BLaER1 treated with 17β-estradiol and CSF1 and Interleukin-3, amounts not matched to agents 10 nM and 100 nM (cell line): ENCODE measurements around the gene CENPM.

Experiments used
- H3K27ac ChIP-seq, 11 experiments: shearing (Covaris generic); formaldehyde crosslinking; 2 replicates each; pipeline ENCODE4 v1.8.1; 2022
- H3K27me3 ChIP-seq, 11 experiments: shearing (Covaris generic); formaldehyde crosslinking; 2 replicates each; pipeline ENCODE4 v1.8.1; 2022
- H3K36me3 ChIP-seq, 11 experiments: shearing (Covaris generic); formaldehyde crosslinking; 2 replicates each; pipeline ENCODE4 v1.8.1; 2022
- H3K4me1 ChIP-seq, 10 experiments: shearing (Covaris generic); formaldehyde crosslinking; 2 replicates each; pipeline ENCODE4 v1.8.1; 2022
- H3K4me2 ChIP-seq, 11 experiments: shearing (Covaris generic); formaldehyde crosslinking; 2 replicates each; pipeline ENCODE4 v1.8.1; 2022
- H3K4me3 ChIP-seq, 10 experiments: shearing (Covaris generic); formaldehyde crosslinking; 2 replicates each; pipeline ENCODE4 v1.8.1; 2022
- H3K9ac ChIP-seq, 11 experiments: shearing (Covaris generic); formaldehyde crosslinking; 2 replicates each; pipeline ENCODE4 v1.8.1; 2022
- H3K9me3 ChIP-seq, 11 experiments: shearing (Covaris generic); formaldehyde crosslinking; replicated peaks in 1 of 11; 2 replicates each; pipeline ENCODE4 v1.8.1; 2022
- H4K20me1 ChIP-seq, 11 experiments: shearing (Covaris generic); formaldehyde crosslinking; 2 replicates each; pipeline ENCODE4 v1.8.1; 2022
- Cebpa-rat ChIP-seq, 11 experiments: shearing (Covaris generic); IDR thresholded peaks; 2 replicates each; pipeline ENCODE4 v1.8.1; 2022

CENPM gene

DNA sequence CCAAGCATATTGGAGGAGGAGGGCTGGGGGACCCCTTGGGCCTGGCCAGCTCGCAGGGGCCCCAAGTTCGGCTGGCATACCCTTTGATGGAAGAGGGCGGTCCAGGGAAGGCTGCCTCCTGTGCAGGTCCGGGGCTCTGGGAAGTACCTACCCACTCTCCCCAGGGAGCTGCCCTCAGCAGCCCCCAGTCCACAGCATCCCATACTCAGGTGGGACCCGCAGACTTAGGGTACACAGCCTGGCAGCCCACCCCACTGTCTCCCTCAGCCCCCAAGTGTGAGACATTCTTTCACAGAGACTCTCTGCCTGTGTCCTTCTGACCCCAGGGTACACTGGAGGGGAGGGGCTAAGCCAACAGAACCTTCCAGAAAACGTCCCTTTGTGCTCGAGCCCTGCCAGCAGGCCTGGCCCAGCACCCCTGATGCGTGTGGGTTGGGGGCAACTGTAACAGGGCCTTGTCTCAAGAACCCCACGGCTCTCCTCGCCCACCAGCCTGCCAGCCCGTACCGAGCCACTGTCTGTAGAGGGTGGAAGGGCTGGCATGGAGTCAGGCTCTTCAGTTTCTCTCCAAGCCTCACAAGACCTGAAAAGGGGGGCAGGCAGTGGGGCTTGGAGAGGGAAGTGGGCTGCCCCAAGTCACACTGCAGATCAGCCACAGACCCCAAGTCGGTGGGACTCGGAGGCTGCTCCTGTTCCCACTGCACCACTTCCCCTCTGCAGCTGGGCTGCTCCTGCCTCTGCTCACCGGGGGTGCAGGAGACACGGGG lies 13.4 kb downstream of the CENPM start:
- H3K27ac ChIP-seq: peak overlapping the region in 8 of 11 experiments; percentile 64 to 81 (median 72); a peak in 16 of 22 replicates
- H3K9me3 ChIP-seq: no peaks in the 10 kb centered on the region
- H3K4me2 ChIP-seq: peak overlapping the region; percentile 57 to 99 (median 86)
- H3K9ac ChIP-seq: peak overlapping the region in 9 of 11 experiments; percentile 7 to 71 (median 60); a peak in 16 of 22 replicates
- H3K27me3 ChIP-seq: peaks cover 0 to 49% (median 0%) of the 10 kb centered on the region in 11 experiments; a peak in 6 of 22 replicates
- H3K4me1 ChIP-seq: peaks cover 52 to 100% (median 100%) of the 10 kb centered on the region in 10 experiments
- no peak for TF ChIP-seq Cebpa-rat (IDR thresholded peaks at IDR 0.05)
- H3K36me3 ChIP-seq: peaks cover 0 to 12% (median 2%) of the 10 kb centered on the region in 11 experiments; a peak in 9 of 22 replicates
- peaks cover 0 to 49% (median 10%) of the 10 kb centered on the region in 11 experiments; a peak in 7 of 22 replicates for H4K20me1 ChIP-seq
- peak overlapping the region in 1 of 10 experiments; percentile 12; a peak in 1 of 20 replicates for H3K4me3 ChIP-seq

DNA sequence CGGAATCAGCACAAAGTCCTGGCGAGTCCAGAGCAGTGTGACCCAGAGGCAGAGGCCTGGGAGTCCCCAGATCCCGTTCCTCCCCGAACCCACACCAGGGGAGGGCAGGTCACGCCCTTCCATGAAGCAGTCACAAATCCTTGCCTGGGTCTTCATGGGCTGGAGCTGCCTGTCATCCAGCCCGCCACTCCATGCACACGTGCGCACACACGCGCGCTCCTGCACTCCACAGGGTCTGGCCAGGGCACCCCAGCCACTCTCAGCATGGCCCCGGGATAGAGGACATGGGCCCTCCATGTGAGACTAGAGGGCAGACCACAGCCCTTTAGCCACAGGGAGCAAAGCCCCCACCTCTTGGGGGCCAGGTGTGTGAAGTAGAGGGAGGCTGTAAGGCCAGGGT lies 14.6 kb downstream of the CENPM start:
- H3K4me1 ChIP-seq: peaks cover 57 to 100% (median 100%) of the 10 kb centered on the region in 10 experiments
- peaks cover 0 to 46% (median 10%) of the 10 kb centered on the region in 11 experiments; a peak in 7 of 22 replicates for H4K20me1 ChIP-seq
- H3K36me3 ChIP-seq: peaks cover 0 to 6% (median 0%) of the 10 kb centered on the region in 11 experiments; a peak in 4 of 22 replicates
- H3K9me3 ChIP-seq: no peaks in the 10 kb centered on the region
- peak overlapping the region in 8 of 11 experiments; percentile 27 to 71 (median 64); a peak in 14 of 22 replicates for H3K9ac ChIP-seq
- H3K27ac ChIP-seq: peak overlapping the region in 8 of 11 experiments; percentile 18 to 81 (median 72); a peak in 15 of 22 replicates
- no peak for TF ChIP-seq Cebpa-rat (IDR thresholded peaks at IDR 0.05)
- H3K4me3 ChIP-seq: no peak overlapping the region
- peaks cover 0 to 44% (median 0%) of the 10 kb centered on the region in 11 experiments; a peak in 6 of 22 replicates for H3K27me3 ChIP-seq
- peak overlapping the region in 10 of 11 experiments; percentile 36 to 99 (median 88); a peak in 21 of 22 replicates for H3K4me2 ChIP-seq

DNA sequence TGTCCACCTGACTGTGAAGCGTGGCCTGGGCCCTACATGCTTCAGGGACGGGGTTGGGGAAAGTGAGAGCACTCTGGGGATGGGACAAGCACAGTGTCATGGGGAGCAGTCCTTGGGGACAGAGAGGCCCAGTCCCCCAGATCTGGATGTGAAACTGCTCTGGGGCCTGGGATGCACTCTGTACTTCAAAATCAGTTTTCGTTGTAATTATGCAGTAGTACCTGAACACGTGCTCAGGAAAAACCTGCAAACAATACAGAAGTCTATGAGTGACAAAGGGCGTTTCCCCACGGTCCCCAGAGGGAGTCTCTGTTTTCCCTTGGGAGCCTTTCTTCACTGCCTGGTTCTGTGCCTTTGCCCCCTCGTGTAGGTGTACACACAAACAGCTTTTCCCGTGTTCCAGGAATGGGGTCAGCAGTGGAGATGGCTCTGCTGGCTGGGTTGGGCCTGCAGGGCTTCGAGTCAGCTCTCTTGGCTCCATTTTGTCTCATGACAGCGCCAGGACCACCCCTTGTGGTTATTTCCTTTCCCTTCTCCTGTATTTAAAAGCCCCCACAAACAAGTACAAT lies 15.2 kb downstream of the CENPM start:
- H3K27me3 ChIP-seq: peaks cover 0 to 44% (median 0%) of the 10 kb centered on the region in 11 experiments; a peak in 6 of 22 replicates
- H3K4me3 ChIP-seq: no peak overlapping the region
- H3K9me3 ChIP-seq: no peaks in the 10 kb centered on the region
- H4K20me1 ChIP-seq: peaks cover 0 to 40% (median 7%) of the 10 kb centered on the region in 11 experiments; a peak in 7 of 22 replicates
- H3K4me1 ChIP-seq: peaks cover 51 to 100% (median 100%) of the 10 kb centered on the region in 10 experiments
- H3K9ac ChIP-seq: peak overlapping the region in 9 of 11 experiments; percentile 3 to 71 (median 60); a peak in 13 of 22 replicates
- H3K4me2 ChIP-seq: peak overlapping the region; percentile 26 to 99 (median 86)
- H3K27ac ChIP-seq: peak overlapping the region in 9 of 11 experiments; percentile 6 to 81 (median 70); a peak in 15 of 22 replicates
- TF ChIP-seq Cebpa-rat (IDR thresholded peaks at IDR 0.05): no peak
- H3K36me3 ChIP-seq: 0 out of 22 replicates have a peak, but pooled peaks cover 0 to under 1% (median 0%) of the 10 kb centered on the region in 11 experiments

DNA sequence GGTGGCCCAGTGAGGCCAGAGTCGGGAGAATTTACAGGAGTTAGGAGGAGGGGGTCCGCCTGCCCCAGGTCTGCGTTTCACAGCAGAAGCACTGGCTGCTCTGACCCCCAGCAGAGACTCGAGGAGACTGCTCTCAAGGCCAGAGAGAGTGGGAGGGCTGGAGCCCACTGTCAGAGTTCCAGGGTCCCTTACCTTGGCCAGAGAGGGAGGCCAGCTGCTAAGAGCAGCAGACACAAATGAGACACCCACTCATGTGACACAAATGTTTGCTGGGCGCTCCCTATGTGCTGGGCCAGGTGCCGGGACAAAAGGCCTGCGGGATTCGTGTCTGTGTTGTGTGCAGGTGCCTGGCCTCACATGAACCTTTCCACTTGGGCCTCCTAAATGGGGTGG lies 17.5 kb downstream of the CENPM start:
- TF ChIP-seq Cebpa-rat (IDR thresholded peaks at IDR 0.05): no peak
- Histone ChIP-seq H3K27ac (peak overlapping the region in 6 of 11 experiments; percentile 46 to 94 (median 68); a peak in 12 of 22 replicates), H3K27me3 (peaks cover 0 to 45% (median 0%) of the 10 kb centered on the region in 11 experiments; a peak in 7 of 22 replicates), H3K9ac (peak overlapping the region in 6 of 11 experiments; percentile 17 to 97 (median 62); a peak in 9 of 22 replicates), H3K36me3 (peaks cover 0 to 3% (median 0%) of the 10 kb centered on the region in 11 experiments; a peak in 3 of 22 replicates), H3K4me2 (peak overlapping the region in 10 of 11 experiments; percentile 29 to 99 (median 94); a peak in 20 of 22 replicates), H3K4me3 (no peak overlapping the region; a peak in 1 of 20 replicates), H4K20me1 (peaks cover 0 to 31% (median 12%) of the 10 kb centered on the region in 11 experiments; a peak in 14 of 22 replicates), H3K4me1 (peaks cover 48 to 95% (median 91%) of the 10 kb centered on the region in 10 experiments), H3K9me3 (no peaks in the 10 kb centered on the region)

DNA sequence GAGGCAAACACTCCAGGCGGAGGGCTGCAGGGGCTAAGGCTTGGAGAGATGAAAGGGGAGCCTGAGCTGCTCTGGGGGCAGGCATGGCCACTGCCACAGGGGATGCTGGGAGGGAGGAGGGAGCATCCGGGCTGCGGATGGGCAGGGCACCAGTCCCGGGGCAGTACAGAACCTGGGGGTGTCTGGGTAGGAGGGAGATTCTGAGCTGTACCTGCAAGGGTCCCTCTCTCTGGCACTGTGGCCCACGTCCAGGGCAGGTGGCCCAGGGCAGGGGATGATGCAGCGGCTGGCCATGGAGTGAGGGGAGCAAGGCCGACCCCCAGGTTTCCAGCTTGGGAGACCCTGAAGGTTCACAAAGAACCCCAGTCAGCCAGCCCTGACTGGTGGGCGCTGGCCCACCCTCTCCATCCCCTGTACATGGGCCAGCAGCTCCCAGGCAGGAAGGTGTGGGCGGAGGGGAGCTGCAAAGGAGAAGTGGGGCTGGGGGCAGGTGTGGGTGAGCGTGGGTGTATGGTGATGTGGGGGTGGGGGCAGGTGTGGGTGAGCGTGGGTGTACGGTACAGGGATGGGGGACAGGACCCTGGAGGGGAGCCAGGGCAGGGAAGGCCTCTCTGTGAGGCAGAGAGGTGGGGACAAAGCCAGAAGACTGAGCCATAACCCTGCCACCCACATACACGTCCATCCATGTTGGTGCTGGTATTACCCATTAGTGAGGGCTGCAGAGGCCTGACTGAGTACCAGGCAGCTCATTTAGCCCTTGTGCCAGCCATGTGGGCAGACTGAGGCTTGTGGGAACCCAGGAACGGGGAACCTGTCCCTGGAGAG lies 18.1 kb downstream of the CENPM start:
- peak overlapping the region; percentile 29 to 99 (median 93) for H3K4me2 ChIP-seq
- H3K27ac ChIP-seq: peak overlapping the region in 8 of 11 experiments; percentile 32 to 95 (median 64); a peak in 14 of 22 replicates
- H3K4me1 ChIP-seq: peaks cover 45 to 95% (median 91%) of the 10 kb centered on the region in 10 experiments
- TF ChIP-seq Cebpa-rat (IDR thresholded peaks at IDR 0.05): no peak
- H3K9me3 ChIP-seq: no peaks in the 10 kb centered on the region
- peaks cover 0 to 9% (median 0%) of the 10 kb centered on the region in 11 experiments; a peak in 8 of 22 replicates for H3K36me3 ChIP-seq
- peaks cover 0 to 25% (median 9%) of the 10 kb centered on the region in 11 experiments; a peak in 12 of 22 replicates for H4K20me1 ChIP-seq
- H3K9ac ChIP-seq: peak overlapping the region in 8 of 11 experiments; percentile 6 to 97 (median 54); a peak in 11 of 22 replicates
- no peak overlapping the region; a peak in 1 of 20 replicates for H3K4me3 ChIP-seq
- H3K27me3 ChIP-seq: peaks cover 0 to 41% (median 0%) of the 10 kb centered on the region in 11 experiments; a peak in 7 of 22 replicates

DNA sequence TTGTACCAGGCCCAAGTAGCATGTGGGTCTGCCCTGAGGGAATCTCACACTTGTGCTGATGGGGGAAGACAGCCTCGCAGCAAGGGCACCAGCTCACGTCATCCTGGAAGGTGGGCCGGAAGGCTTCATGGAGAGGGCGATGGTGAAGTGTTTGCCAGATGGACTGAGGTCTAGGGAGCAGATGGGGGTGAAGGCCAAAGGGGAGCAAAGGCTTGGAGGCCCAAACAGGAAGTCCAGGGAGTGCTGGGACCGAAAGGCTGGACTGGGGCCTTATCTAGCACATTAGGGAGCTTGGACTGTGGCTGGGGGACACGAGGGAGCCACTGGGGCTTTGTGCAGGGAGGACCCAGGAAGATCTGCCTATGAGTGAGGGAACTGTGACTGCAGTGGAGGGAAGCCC lies 19.1 kb downstream of the CENPM start:
- Histone ChIP-seq H3K9ac (peak overlapping the region in 8 of 11 experiments; percentile 13 to 97 (median 54); a peak in 11 of 22 replicates), H3K4me2 (peak overlapping the region; percentile 29 to 99 (median 93); a peak in 21 of 22 replicates), H3K4me3 (no peak overlapping the region), H3K9me3 (no peaks in the 10 kb centered on the region), H3K27ac (peak overlapping the region in 8 of 11 experiments; percentile 32 to 95 (median 64); a peak in 12 of 22 replicates), H4K20me1 (peaks cover 0 to 32% (median 15%) of the 10 kb centered on the region in 11 experiments; a peak in 12 of 22 replicates), H3K4me1 (peaks cover 38 to 95% (median 91%) of the 10 kb centered on the region in 10 experiments), H3K36me3 (peaks cover 0 to 19% (median 10%) of the 10 kb centered on the region in 11 experiments; a peak in 12 of 22 replicates), H3K27me3 (peaks cover 0 to 32% (median 0%) of the 10 kb centered on the region in 11 experiments; a peak in 7 of 22 replicates)
- no peak for TF ChIP-seq Cebpa-rat (IDR thresholded peaks at IDR 0.05)

DNA sequence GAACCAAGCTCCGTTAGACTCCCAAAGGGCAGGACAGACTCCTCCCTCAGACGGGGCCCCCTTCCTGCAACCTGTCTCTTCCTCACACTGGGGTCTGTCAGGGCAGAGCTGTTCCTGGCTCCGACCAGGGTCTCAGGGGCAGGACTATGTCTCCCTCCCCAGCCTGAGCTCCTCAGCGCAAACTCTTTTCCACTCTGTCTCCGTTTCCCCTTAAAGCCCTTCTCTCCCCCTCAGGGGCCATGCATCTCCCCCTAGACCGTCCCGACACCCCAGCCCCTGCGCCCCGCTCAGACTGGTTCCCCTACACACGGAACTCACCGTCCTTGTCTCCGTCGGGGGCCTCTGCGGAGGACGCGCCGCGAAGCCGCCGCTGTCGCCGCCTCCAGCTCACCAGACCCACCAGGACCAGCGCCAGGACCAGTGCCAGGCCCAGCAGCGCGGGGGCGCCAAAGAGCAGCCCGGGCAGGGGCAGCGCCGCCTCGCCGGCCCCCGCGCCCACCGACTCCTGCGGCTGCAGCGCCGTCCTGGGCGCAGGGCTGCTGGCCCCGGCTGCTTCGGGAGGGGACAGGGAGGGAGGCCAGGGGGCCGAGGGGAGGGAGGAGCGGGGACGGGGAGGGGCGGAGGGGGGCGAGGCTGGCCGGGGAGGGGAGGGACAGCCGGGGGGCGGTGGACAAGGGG lies 21.0 kb downstream of the CENPM start:
- Histone ChIP-seq H3K4me1 (peaks cover 33 to 95% (median 90%) of the 10 kb centered on the region in 10 experiments), H3K4me3 (peak overlapping the region; percentile 59 to 80 (median 74)), H3K4me2 (peak overlapping the region; percentile 91 to 99 (median 97)), H3K36me3 (peaks cover 0 to 21% (median 11%) of the 10 kb centered on the region in 11 experiments; a peak in 12 of 22 replicates), H3K9ac (peak overlapping the region; percentile 75 to 97 (median 91)), H3K27ac (peak overlapping the region in 10 of 11 experiments; percentile 66 to 95 (median 94); a peak in 19 of 22 replicates), H3K27me3 (peaks cover 0 to 24% (median 0%) of the 10 kb centered on the region in 11 experiments; a peak in 7 of 22 replicates), H4K20me1 (peaks cover 0 to 44% (median 15%) of the 10 kb centered on the region in 11 experiments; a peak in 12 of 22 replicates), H3K9me3 (no peaks in the 10 kb centered on the region)
- TF ChIP-seq Cebpa-rat (IDR thresholded peaks at IDR 0.05): no peak
